Measurements from ENCODE around the gene PRPF38A.

DNA sequence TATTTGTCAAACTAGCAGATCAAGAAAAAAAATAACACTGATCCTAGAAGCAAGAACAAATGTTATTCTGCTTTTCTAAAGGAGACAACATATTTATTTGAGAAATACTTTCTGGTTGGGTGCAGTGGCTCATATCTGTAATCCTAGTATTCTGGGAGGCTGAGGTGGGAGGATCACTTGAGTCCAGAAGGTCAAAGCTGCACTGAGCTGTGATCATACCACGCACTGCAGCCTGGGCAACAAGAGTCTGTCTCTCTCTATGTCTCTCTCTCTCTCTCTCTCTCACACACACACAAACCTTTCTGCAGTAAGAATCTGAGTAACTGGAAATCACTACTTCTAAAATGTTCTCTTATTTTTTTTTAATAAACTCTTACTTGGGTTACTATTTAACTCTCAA, 31.2 kb downstream of the PRPF38A start:
- TF ChIP-seq CTCF (IDR thresholded peaks at IDR 0.05) (no peak), POLR2A (IDR thresholded peaks at IDR 0.05) (no peak)

Measured in heart left ventricle (tissue), 13 donors.